Activated T-helper 1 cell treated with anti-CD3 and anti-CD28 coated beads, Interleukin-12 subunit alpha, Interleukin-12 subunit beta, Interleukin-2, Interleukin-4 antibody, amounts not matched to agents 30 ng/mL and 10 ng/mL and 1 ng/mL, durations not matched to agents 14 hours and 24 hours and 36 hours (primary cell): Measurements from ENCODE around the gene RBM8A. TPM values are rescaled to one million over a fixed set of nuclear protein-coding genes. Genes with fewer than 3 reads are reported as not detected.

Experiments used
- DNase-seq: peaks from one replicate; pipeline ENCODE4 v3.0.0; 2021; ENCODE audit warnings: low spot score
- H3K27ac Mint-ChIP-seq: one replicate; pipeline ENCODE4 v1.8.0; 2021; ENCODE audit warnings: mild to moderate bottlenecking, mixed read lengths
- H3K27me3 Mint-ChIP-seq: one replicate; pipeline ENCODE4 v1.8.0; 2022; ENCODE audit warnings: mild to moderate bottlenecking, moderate library complexity, mixed read lengths; ENCODE audit not compliant: insufficient read depth
- H3K36me3 Mint-ChIP-seq: one replicate; pipeline ENCODE4 v1.8.0; 2021; ENCODE audit warnings: low read depth, mixed read lengths
- H3K4me1 Mint-ChIP-seq: one replicate; pipeline ENCODE4 v1.8.0; 2021; ENCODE audit warnings: low read depth, mixed read lengths
- H3K4me3 Mint-ChIP-seq: one replicate; pipeline ENCODE4 v1.8.0; 2021; ENCODE audit warnings: mild to moderate bottlenecking, moderate library complexity, mixed read lengths
- H3K9me3 Mint-ChIP-seq: one replicate; pipeline ENCODE4 v1.8.0; 2021; ENCODE audit warnings: mixed read lengths
- intact Hi-C: fragments of 100-400 bp; cut with micrococcal nuclease; formaldehyde crosslinking; loops from one replicate; pipeline ENCODE4 v1.15.1; 2024
- total RNA-seq: library from RNA; stranded (reverse); gene quantifications from 2 replicates; pipeline ENCODE4 v1.2.3, GENCODE V29; 2022

Gene RBM8A
- total RNA-seq, 1 donor from 2014 or later: 354 TPM

- peaks cover 8% of the 10 kb centered on the region for H3K27me3 Mint-ChIP-seq
- DNase-seq: no peak
- intact Hi-C loops: no loop called here
- H3K4me3 Mint-ChIP-seq: no peak overlapping the region
- H3K36me3 Mint-ChIP-seq: no peaks in the 10 kb centered on the region
- no peak overlapping the region for H3K27ac Mint-ChIP-seq
- H3K9me3 Mint-ChIP-seq: no peaks in the 10 kb centered on the region
- H3K4me1 Mint-ChIP-seq: no peaks in the 10 kb centered on the region
These were observed 29.3 kb downstream of the RBM8A start for GRCh38 chr1:145897969-145898368.

GRCh38 chr1:145895471-145895870 is 31.8 kb downstream of the RBM8A start:
- H3K4me3 Mint-ChIP-seq: no peak overlapping the region
- H3K27ac Mint-ChIP-seq: no peak overlapping the region
- no peaks in the 10 kb centered on the region for H3K9me3 Mint-ChIP-seq
- H3K4me1 Mint-ChIP-seq: no peaks in the 10 kb centered on the region
- no peaks in the 10 kb centered on the region for H3K36me3 Mint-ChIP-seq
- intact Hi-C loops: no loop called here
- DNase-seq: no peak
- H3K27me3 Mint-ChIP-seq: peaks cover 5% of the 10 kb centered on the region

- Mint-ChIP-seq H3K36me3 (no peaks in the 10 kb centered on the region), H3K9me3 (no peaks in the 10 kb centered on the region), H3K27me3 (peaks cover 6% of the 10 kb centered on the region), H3K4me3 (no peak overlapping the region), H3K4me1 (no peaks in the 10 kb centered on the region), H3K27ac (no peak overlapping the region)
- no peak for DNase-seq
- intact Hi-C loops: no loop called here
These were observed 33.8 kb downstream of the RBM8A start for GRCh38 chr1:145893306-145894055.

GRCh38 chr1:145892486-145893087 is 34.7 kb downstream of the RBM8A start:
- H3K4me3 Mint-ChIP-seq: no peak overlapping the region
- no peak overlapping the region for H3K27ac Mint-ChIP-seq
- no peaks in the 10 kb centered on the region for H3K4me1 Mint-ChIP-seq

GRCh38 chr1:145891587-145892485 is 35.4 kb downstream of the RBM8A start:
- Mint-ChIP-seq H3K4me1 (peaks cover 2% of the 10 kb centered on the region), H3K36me3 (no peaks in the 10 kb centered on the region), H3K27ac (no peak overlapping the region), H3K27me3 (peaks cover 8% of the 10 kb centered on the region), H3K9me3 (no peaks in the 10 kb centered on the region), H3K4me3 (no peak overlapping the region)
- intact Hi-C loops: loop anchor here (1.0 kb wide), 3 partner anchors 8 to 120 kb away; partner anchors contain the start of gene ITGA10
- peak; percentile 37 for DNase-seq

More at GRCh38 chr1:145892486-145893087, 34.7 kb downstream of the RBM8A start:
- no peaks in the 10 kb centered on the region for H3K36me3 Mint-ChIP-seq
- intact Hi-C loops: loop anchor here (1.0 kb wide), 3 partner anchors 8 to 120 kb away; partner anchors contain the start of gene ITGA10
- H3K9me3 Mint-ChIP-seq: no peaks in the 10 kb centered on the region
- H3K27me3 Mint-ChIP-seq: peaks cover 7% of the 10 kb centered on the region
- no peak for DNase-seq

GRCh38 chr1:145891143-145891542 is 36.1 kb downstream of the RBM8A start:
- no peaks in the 10 kb centered on the region for H3K36me3 Mint-ChIP-seq
- no peak overlapping the region for H3K27ac Mint-ChIP-seq
- intact Hi-C loops: no loop called here
- H3K4me1 Mint-ChIP-seq: peaks cover 9% of the 10 kb centered on the region
- H3K9me3 Mint-ChIP-seq: no peaks in the 10 kb centered on the region
- H3K4me3 Mint-ChIP-seq: no peak overlapping the region
- no peak for DNase-seq
- peaks cover 8% of the 10 kb centered on the region for H3K27me3 Mint-ChIP-seq

GRCh38 chr1:145889722-145890121 is 37.6 kb downstream of the RBM8A start:
- Mint-ChIP-seq H3K27me3 (peaks cover 18% of the 10 kb centered on the region), H3K4me1 (peaks cover 23% of the 10 kb centered on the region), H3K4me3 (no peak overlapping the region), H3K9me3 (no peaks in the 10 kb centered on the region), H3K27ac (no peak overlapping the region), H3K36me3 (no peaks in the 10 kb centered on the region)
- intact Hi-C loops: no loop called here
- DNase-seq: no peak

- no peak overlapping the region for H3K4me3 Mint-ChIP-seq
- peaks cover 25% of the 10 kb centered on the region for H3K4me1 Mint-ChIP-seq
- intact Hi-C loops: loop anchor here (2.0 kb wide), 1 partner anchor 43 kb away; the partner anchor contains the start of gene NUDT17
- no peaks in the 10 kb centered on the region for H3K36me3 Mint-ChIP-seq
- H3K27me3 Mint-ChIP-seq: peaks cover 32% of the 10 kb centered on the region
- DNase-seq: no peak
- H3K9me3 Mint-ChIP-seq: no peaks in the 10 kb centered on the region
- H3K27ac Mint-ChIP-seq: no peak overlapping the region
These were observed 39.7 kb downstream of the RBM8A start for GRCh38 chr1:145887631-145888030.

GRCh38 chr1:145886816-145887215 is 40.5 kb downstream of the RBM8A start:
- Mint-ChIP-seq H3K27ac (no peak overlapping the region), H3K36me3 (no peaks in the 10 kb centered on the region), H3K9me3 (no peaks in the 10 kb centered on the region), H3K27me3 (peaks cover 32% of the 10 kb centered on the region), H3K4me3 (peak overlapping the region; percentile 51), H3K4me1 (peaks cover 25% of the 10 kb centered on the region)
- intact Hi-C loops: loop anchor here (2.0 kb wide), 1 partner anchor 42 kb away; the partner anchor contains the start of gene NUDT17
- DNase-seq: no peak

- peaks cover 32% of the 10 kb centered on the region for H3K27me3 Mint-ChIP-seq
- H3K27ac Mint-ChIP-seq: no peak overlapping the region
- H3K9me3 Mint-ChIP-seq: no peaks in the 10 kb centered on the region
- peaks cover 25% of the 10 kb centered on the region for H3K4me1 Mint-ChIP-seq
- no peak for DNase-seq
- intact Hi-C loops: loop anchor here (2.0 kb wide), 1 partner anchor 42 kb away; the partner anchor contains the start of gene NUDT17
- H3K36me3 Mint-ChIP-seq: no peaks in the 10 kb centered on the region
- peak overlapping the region; percentile 78 for H3K4me3 Mint-ChIP-seq
These were observed 40.9 kb downstream of the RBM8A start for GRCh38 chr1:145886390-145886789.

GRCh38 chr1:145885738-145886287 is 41.5 kb downstream of the RBM8A start, which contains the start of gene ANKRD35:
TSS of gene ANKRD35 (minus strand) at chr1:145885866. CDS start at chr1:145885758, 108 bp downstream.
- Mint-ChIP-seq H3K4me1 (peaks cover 25% of the 10 kb centered on the region), H3K4me3 (peak within 1 kb of the TSS; percentile 78), H3K27me3 (peaks cover 35% of the 10 kb centered on the region), H3K27ac (no peak within 1 kb of the TSS), H3K36me3 (no peaks in the 10 kb centered on the region), H3K9me3 (no peaks in the 10 kb centered on the region)
- DNase-seq: peak; percentile 84
- intact Hi-C loops: loop anchor here (1.0 to 2.0 kb wide), 4 partner anchors 28 to 73 kb away; partner anchors contain the start of genes LIX1L, NUDT17 and PEX11B

- DNase-seq: no peak
- peaks cover 36% of the 10 kb centered on the region for H3K27me3 Mint-ChIP-seq
- no peaks in the 10 kb centered on the region for H3K36me3 Mint-ChIP-seq
- H3K27ac Mint-ChIP-seq: no peak overlapping the region
- peaks cover 25% of the 10 kb centered on the region for H3K4me1 Mint-ChIP-seq
- peak overlapping the region; percentile 78 for H3K4me3 Mint-ChIP-seq
- no peaks in the 10 kb centered on the region for H3K9me3 Mint-ChIP-seq
- intact Hi-C loops: loop anchor here (1.0 to 2.0 kb wide), 4 partner anchors 8 to 74 kb away; partner anchors contain the start of genes LIX1L and PEX11B
These were observed 42.6 kb downstream of the RBM8A start for GRCh38 chr1:145884675-145885074.
